Measurements from ENCODE around the gene FAM20C. TPM values are rescaled to one million over a fixed set of nuclear protein-coding genes. Genes with fewer than 3 reads are reported as not detected.
"Not testable (repeated sequence)": the region's sequence is repeated elsewhere in the genome, so short reads cannot be mapped to it uniquely, and the experiment has no call there.

The FAM20C gene
- total RNA-seq, 1 donor from 2014 or later, result 11.8 TPM

- DNase-seq, result no peak
Measured at GRCh38 chr7:294440-295154, 102.2 kb downstream of the FAM20C start.

DNA sequence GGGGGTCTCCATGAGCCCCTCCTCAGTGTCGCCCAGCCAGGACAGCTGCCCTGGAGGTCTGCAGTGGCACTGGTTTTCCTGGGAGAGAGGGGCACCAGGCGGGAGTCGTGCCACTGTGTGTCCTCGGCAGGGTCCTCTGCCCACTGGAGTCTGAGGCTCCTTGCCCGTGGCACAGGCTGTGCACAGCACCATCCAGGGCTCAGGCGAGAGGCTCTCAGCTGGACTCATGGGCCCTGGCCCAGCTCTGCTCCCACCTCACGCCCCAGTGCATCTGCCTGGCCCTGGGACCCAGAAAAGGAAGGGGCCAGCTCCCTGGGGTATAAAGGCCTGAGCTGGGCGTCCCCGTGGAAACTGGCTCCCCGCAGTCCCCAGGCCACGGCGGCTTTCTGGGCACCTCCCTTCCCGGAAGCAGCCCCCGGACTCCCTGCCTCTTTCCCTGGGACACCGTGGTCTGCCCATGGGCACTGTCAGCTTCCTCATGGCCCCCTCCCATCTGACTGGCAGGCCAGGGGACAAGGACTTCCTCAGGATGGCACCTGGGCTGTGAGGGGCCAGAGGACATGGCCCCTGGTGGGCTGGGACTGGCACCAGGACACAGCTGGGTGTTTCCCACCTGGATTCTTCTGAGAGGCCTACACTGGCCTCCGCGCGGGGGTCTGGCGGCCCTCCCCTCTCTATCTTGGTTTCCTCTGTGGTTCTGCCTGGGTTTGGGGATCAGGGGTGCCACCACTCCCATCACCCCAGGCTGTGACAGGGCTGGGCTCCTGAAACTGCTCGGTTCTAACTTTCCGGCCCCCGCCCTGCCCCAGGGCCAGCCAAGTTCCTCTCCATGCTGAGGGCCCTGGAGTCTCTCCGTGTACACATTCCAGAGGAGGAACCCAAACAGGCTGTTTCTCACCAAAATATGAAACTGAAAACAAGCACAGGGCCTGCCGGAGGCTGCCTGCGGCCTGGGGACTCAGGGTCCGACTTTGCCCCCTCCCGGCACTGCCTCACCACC lies 103.1 kb downstream of the FAM20C start:
- DNase-seq, result no peak

DNA sequence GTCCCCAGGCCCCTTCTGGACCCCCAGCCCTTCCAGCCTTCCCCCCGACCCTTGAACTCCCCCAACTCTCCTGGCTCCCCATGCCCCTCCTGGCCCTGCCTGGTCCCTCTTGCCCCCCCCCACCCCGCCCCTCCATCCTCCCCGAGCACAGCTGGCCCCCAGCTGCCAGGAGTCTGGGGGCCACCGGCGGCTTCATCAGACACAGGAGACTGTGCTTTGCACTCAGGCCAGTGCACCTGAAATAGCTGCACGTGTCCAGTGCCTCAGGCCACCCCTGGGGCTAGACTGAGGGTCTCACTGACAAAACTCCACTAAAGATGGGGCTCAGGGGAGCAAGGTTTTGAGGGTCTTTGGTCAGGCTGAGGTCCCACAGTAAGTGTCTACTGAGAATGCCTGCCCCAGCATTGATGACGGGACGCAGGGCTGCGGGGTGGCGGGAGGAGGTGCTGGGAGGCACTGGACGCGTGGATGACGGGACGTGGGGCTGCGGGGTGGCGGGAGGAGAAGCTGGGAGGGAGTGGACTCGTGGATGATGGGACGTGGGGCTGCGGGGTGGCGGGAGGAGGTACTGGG lies 104.1 kb downstream of the FAM20C start:
- no peak for DNase-seq

- DNase-seq, result not testable (repeated sequence)
Measured at GRCh38 chr7:297141-297540, 104.8 kb downstream of the FAM20C start.

GRCh38 chr7:297611-298374 lies 105.4 kb downstream of the FAM20C start:
- no peak for DNase-seq

DNA sequence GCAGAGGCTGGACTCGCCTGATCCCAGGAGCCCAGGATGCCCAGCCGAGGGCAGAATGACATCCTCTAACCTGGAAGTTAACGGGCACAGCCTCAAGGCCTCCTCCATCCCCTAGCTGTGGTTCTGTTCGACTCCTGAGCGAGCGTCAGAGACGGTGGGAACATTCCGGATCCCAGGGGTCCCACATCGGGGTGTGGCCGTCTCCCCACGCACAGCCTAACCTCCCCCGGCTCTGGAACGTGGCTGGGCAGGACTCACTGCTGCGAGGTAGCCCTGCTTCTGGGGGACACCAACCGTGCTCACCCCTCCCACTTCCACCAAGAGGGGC lies 106.0 kb downstream of the FAM20C start:
- DNase-seq, result no peak

- no peak for DNase-seq
Measured at GRCh38 chr7:298743-299142, 106.4 kb downstream of the FAM20C start.

GRCh38 chr7:299169-299568 lies 106.8 kb downstream of the FAM20C start:
- no peak for DNase-seq

DNA sequence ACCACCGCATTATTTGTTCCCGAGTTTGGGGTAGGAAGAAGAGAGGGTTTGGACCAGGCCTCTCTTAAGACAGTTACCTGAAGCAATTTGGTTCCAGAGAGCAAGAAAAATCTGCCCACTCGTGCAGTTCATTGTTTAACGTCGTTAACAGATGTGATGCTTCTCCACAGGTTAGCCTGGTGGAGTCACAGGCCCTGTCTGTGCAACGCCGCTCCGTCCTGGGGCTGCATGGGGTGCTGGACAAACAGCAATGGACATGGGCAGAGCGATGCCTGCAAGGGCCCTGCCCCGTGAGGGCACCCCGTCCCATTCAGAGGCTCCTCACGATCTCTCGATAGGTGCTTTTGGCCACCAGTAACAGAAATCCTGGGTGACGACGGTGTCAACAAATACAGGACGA lies 107.3 kb downstream of the FAM20C start:
- DNase-seq, result no peak

GRCh38 chr7:300048-300447 lies 107.7 kb downstream of the FAM20C start:
- no peak for DNase-seq

- no peak for DNase-seq
Measured at GRCh38 chr7:300546-301290, 108.3 kb downstream of the FAM20C start.

GRCh38 chr7:301291-302053 lies 109.1 kb downstream of the FAM20C start:
- no peak for DNase-seq

- no peak for DNase-seq
Measured at GRCh38 chr7:302054-302992, 110.0 kb downstream of the FAM20C start.

DNA sequence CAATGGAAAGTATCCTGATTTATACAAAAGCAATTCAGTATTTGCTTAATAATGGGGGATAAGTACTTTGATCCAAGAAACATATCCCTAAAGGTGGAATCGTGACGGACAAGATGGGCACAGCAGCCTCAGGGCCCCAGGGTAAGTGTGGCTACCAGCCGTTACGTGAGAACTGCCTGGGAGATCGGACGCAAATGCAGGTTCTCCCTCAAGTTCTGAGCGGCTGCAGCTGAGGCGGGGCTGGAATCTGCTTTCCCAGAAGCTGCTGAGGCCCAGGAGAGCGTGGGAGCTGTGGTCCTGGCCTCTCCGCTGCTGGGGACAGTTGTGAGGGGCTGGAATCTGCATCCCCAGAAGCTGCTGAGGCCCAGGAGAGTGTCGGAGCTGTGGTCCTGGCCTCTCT lies 111.1 kb downstream of the FAM20C start:
- DNase-seq, result no peak

DNA sequence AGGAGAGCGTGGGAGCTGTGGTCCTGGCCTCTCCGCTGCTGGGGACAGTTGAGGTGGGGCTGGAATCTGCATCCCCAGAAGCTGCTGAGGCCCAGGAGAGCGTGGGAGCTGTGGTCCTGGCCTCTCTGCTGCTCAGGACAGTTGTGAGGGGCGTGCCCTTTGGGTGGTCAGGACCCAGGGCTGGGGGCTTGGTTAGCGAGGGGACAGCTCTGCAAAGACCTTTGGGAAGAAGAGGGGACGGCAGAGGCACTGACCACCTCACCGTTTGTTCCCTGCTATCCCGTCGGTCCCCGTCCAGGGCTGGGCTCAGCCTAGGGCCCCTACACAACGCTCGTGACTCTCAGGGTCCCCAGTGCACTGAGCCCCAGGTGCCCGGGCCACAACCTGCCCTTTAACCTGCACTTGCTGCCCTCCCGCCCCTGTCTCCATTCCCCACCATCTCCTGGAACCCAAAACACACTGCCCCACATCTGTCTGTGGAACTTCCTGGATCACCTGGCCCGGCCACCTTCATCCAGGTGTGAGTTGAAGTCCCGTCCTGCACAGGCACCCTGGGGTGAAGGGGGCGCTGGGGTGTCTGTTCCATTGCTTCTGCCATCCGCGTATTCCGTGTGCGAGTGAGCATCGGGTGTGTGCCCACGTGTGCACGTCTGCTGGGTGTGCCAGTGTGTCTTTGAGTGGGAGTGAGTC lies 111.7 kb downstream of the FAM20C start:
- no peak for DNase-seq

DNA sequence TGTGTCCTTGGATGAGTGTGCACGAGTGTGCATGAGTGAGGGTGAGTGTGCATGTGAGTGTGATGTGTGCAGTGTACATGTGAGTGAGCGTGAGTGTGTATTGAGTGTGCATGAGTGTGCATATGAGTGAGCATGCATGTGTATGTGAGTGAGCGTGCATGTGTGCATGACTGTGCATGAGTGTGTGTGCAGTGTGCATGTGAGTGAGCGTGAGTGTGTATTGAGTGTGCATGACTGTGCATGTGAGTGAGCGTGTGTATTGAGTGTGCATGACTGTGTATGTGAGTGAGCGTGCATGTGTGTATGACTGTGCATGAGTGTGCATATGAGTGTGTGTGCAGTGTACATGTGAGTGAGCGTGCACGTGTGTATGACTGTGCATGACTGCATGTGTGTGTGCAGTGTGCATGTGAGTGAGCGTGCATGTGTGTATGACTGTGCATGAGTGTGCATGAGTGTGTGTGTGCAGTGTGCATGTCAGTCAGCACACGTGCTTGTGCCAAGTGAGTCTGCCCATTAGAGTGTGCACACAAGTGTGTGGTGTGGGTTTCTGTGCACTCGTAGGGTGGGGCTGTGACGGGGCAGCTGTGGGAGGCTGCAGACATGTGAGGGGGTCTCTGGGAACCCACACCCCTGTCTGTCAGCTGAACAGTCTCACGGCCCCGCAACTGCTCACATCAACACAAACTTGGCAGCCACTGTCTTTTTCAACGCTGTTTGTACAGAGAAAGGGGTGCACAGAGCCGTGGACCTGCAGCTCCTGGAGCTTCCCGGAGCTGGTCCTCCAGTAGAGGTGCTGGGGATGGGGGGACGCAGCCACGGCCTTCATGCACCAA lies 112.4 kb downstream of the FAM20C start:
- DNase-seq, result no peak

GRCh38 chr7:305410-306151 lies 113.2 kb downstream of the FAM20C start:
- DNase-seq, result no peak
